ENCODE measurements around the gene TRPC3. TPM values are rescaled to one million over a fixed set of nuclear protein-coding genes. Genes with fewer than 3 reads are reported as not detected.

TRPC3 gene
- total and polyA plus RNA-seq, 2 of the 8 experiments (the other 6 are each of a cell fraction or from before 2014, with no cell fraction given), result 0.37 to 0.41 TPM

DNA sequence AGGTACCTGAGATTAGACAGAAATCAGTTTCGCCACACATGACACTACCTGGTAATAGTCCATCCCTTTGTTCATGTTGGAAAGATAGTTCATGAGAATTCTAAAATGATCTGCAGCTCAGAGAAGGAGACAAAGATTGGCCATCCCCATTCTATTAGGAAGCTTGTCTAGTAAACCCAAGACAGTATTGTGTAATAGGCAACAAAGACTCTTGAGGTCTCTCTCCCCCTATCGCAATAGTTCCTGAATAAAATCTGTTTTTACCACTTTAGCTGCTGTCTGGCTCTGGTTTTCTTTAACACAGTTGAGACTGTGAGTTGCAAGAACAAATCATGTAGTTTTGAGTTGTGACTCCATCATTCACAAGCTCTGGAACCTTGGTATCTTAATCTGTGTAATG, 66.7 kb downstream of the TRPC3 start (continued):
- TF ChIP-seq SP2 (IDR thresholded peaks at IDR 0.05; ENCODE audit: low read length) (no peak), TEAD4 (IDR thresholded peaks at IDR 0.05; ENCODE audit: low read depth, low read length) (no peak)
- TF ChIP-seq, protein P1, sequence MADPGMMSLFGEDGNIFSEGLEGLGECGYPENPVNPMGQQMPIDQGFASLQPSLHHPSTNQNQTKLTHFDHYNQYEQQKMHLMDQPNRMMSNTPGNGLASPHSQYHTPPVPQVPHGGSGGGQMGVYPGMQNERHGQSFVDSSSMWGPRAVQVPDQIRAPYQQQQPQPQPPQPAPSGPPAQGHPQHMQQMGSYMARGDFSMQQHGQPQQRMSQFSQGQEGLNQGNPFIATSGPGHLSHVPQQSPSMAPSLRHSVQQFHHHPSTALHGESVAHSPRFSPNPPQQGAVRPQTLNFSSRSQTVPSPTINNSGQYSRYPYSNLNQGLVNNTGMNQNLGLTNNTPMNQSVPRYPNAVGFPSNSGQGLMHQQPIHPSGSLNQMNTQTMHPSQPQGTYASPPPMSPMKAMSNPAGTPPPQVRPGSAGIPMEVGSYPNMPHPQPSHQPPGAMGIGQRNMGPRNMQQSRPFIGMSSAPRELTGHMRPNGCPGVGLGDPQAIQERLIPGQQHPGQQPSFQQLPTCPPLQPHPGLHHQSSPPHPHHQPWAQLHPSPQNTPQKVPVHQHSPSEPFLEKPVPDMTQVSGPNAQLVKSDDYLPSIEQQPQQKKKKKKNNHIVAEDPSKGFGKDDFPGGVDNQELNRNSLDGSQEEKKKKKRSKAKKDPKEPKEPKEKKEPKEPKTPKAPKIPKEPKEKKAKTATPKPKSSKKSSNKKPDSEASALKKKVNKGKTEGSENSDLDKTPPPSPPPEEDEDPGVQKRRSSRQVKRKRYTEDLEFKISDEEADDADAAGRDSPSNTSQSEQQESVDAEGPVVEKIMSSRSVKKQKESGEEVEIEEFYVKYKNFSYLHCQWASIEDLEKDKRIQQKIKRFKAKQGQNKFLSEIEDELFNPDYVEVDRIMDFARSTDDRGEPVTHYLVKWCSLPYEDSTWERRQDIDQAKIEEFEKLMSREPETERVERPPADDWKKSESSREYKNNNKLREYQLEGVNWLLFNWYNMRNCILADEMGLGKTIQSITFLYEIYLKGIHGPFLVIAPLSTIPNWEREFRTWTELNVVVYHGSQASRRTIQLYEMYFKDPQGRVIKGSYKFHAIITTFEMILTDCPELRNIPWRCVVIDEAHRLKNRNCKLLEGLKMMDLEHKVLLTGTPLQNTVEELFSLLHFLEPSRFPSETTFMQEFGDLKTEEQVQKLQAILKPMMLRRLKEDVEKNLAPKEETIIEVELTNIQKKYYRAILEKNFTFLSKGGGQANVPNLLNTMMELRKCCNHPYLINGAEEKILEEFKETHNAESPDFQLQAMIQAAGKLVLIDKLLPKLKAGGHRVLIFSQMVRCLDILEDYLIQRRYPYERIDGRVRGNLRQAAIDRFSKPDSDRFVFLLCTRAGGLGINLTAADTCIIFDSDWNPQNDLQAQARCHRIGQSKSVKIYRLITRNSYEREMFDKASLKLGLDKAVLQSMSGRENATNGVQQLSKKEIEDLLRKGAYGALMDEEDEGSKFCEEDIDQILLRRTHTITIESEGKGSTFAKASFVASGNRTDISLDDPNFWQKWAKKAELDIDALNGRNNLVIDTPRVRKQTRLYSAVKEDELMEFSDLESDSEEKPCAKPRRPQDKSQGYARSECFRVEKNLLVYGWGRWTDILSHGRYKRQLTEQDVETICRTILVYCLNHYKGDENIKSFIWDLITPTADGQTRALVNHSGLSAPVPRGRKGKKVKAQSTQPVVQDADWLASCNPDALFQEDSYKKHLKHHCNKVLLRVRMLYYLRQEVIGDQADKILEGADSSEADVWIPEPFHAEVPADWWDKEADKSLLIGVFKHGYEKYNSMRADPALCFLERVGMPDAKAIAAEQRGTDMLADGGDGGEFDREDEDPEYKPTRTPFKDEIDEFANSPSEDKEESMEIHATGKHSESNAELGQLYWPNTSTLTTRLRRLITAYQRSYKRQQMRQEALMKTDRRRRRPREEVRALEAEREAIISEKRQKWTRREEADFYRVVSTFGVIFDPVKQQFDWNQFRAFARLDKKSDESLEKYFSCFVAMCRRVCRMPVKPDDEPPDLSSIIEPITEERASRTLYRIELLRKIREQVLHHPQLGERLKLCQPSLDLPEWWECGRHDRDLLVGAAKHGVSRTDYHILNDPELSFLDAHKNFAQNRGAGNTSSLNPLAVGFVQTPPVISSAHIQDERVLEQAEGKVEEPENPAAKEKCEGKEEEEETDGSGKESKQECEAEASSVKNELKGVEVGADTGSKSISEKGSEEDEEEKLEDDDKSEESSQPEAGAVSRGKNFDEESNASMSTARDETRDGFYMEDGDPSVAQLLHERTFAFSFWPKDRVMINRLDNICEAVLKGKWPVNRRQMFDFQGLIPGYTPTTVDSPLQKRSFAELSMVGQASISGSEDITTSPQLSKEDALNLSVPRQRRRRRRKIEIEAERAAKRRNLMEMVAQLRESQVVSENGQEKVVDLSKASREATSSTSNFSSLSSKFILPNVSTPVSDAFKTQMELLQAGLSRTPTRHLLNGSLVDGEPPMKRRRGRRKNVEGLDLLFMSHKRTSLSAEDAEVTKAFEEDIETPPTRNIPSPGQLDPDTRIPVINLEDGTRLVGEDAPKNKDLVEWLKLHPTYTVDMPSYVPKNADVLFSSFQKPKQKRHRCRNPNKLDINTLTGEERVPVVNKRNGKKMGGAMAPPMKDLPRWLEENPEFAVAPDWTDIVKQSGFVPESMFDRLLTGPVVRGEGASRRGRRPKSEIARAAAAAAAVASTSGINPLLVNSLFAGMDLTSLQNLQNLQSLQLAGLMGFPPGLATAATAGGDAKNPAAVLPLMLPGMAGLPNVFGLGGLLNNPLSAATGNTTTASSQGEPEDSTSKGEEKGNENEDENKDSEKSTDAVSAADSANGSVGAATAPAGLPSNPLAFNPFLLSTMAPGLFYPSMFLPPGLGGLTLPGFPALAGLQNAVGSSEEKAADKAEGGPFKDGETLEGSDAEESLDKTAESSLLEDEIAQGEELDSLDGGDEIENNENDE (IDR thresholded peaks at IDR 0.05; ENCODE audit: insufficient replicate concordance, low read length), result no peak
